Hippocampal formation (tissue), 2 donors: Measurements from ENCODE around the gene KRT35.

Source experiments
- DNase-seq, 2 donors: peaks; one replicate each; lab custom pipeline; 2025; lab: John Stamatoyannopoulos, UW

The KRT35 gene

GRCh38 chr17:41486809-41487530, 6.0 kb upstream of the KRT35 start:
- DNase-seq: no peak

- DNase-seq: no peak
Observed at GRCh38 chr17:41486316-41486715, 5.4 kb upstream of the KRT35 start.

GRCh38 chr17:41484920-41485904, 4.3 kb upstream of the KRT35 start:
- DNase-seq: no peak

GRCh38 chr17:41483991-41484826, 3.3 kb upstream of the KRT35 start:
- no peak for DNase-seq

- no peak for DNase-seq
Observed at GRCh38 chr17:41483531-41483930, 2.6 kb upstream of the KRT35 start.

- DNase-seq: no peak
Observed at GRCh38 chr17:41480581-41480980, 370 bp downstream of the KRT35 start.

GRCh38 chr17:41480136-41480535, 815 bp downstream of the KRT35 start:
- no peak for DNase-seq

GRCh38 chr17:41478237-41478636, 2.7 kb downstream of the KRT35 start:
- no peak for DNase-seq

- DNase-seq: no peak
Observed at GRCh38 chr17:41476866-41477815, 3.8 kb downstream of the KRT35 start.

GRCh38 chr17:41475421-41475820, 5.5 kb downstream of the KRT35 start:
- DNase-seq: no peak

GRCh38 chr17:41474863-41475262, 6.1 kb downstream of the KRT35 start:
- DNase-seq: no peak

GRCh38 chr17:41468346-41468745, 12.6 kb downstream of the KRT35 start:
- DNase-seq: no peak

GRCh38 chr17:41467561-41467960, 13.4 kb downstream of the KRT35 start:
- DNase-seq: no peak

GRCh38 chr17:41466988-41467387, 14.0 kb downstream of the KRT35 start, which contains the start of gene KRT32:
Gene KRT32 (minus strand): TSS chr17:41467386. CDS start chr17:41467325, 61 bp downstream.
- no peak for DNase-seq

- no peak for DNase-seq
Observed at GRCh38 chr17:41464682-41465081, 16.3 kb downstream of the KRT35 start.

GRCh38 chr17:41464173-41464572, 16.8 kb downstream of the KRT35 start:
- no peak for DNase-seq

- no peak for DNase-seq
Observed at GRCh38 chr17:41463746-41464145, 17.2 kb downstream of the KRT35 start.

- no peak for DNase-seq
Observed at GRCh38 chr17:41462705-41463104, 18.2 kb downstream of the KRT35 start.

- DNase-seq: no peak
Observed at GRCh38 chr17:41457676-41458075, 23.3 kb downstream of the KRT35 start.

GRCh38 chr17:41456204-41456603, 24.7 kb downstream of the KRT35 start:
- no peak for DNase-seq

- no peak for DNase-seq
Observed at GRCh38 chr17:41455236-41455635, 25.7 kb downstream of the KRT35 start.
